Measurements from ENCODE around the gene COL10A1.

The COL10A1 gene

GRCh38 chr6:116087437-116088027 is 38.4 kb downstream of the COL10A1 start:
- DNase-seq (ENCODE audit: low spot score) = no peak
- no peak for FAIRE-seq

- FAIRE-seq (no peak), DNase-seq (ENCODE audit: low spot score) (no peak)
Observed at GRCh38 chr6:116084284-116084683, 41.6 kb downstream of the COL10A1 start.

DNA sequence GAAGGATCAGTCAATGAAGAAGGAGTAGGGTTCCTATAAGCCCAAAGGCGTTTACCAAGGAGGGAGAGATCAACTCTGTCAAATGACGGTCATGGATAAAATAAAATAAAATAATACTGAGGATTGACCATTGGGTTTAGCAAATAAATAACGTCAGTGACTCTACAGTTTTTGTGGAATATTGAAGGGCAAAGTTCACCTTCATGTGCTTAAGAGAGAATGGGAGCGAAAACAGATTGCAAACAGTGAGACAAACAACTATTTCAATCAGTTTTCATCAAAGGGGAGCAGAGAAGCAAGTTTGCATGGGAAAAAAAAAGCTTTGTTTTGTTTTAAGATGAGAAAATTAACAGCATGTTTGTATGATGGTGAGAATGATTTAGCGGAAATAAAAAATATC is 42.9 kb downstream of the COL10A1 start:
- DNase-seq (ENCODE audit: low spot score) (no peak), FAIRE-seq (no peak)

DNA sequence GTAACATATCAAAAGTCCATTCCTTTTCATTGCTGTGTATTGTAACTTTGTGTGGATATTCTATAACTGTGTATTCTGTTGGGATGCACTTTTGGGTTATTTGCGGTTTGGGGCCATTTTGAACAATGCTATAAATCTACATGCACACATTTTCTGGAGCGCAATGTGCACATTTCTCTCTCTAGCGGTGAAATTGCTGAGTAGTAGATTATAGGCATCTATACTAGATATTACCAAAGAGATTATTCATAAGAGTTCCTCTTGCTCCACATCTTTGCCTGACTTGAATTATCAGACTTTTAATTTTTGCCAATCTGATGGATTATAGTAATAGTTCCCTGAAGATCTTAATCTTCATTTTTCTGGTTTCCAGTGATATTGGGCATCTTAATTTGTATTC is 47.0 kb downstream of the COL10A1 start:
- no peak for DNase-seq (ENCODE audit: low spot score)

GRCh38 chr6:116078522-116078921 is 47.4 kb downstream of the COL10A1 start:
- DNase-seq (ENCODE audit: low spot score) (no peak), FAIRE-seq (no peak)

More for the DNA sequence above, 47.0 kb downstream of the COL10A1 start:
- FAIRE-seq = no peak

GRCh38 chr6:116074732-116075390 is 51.1 kb downstream of the COL10A1 start:
- DNase-seq (ENCODE audit: low spot score) (no peak), FAIRE-seq (no peak)

DNA sequence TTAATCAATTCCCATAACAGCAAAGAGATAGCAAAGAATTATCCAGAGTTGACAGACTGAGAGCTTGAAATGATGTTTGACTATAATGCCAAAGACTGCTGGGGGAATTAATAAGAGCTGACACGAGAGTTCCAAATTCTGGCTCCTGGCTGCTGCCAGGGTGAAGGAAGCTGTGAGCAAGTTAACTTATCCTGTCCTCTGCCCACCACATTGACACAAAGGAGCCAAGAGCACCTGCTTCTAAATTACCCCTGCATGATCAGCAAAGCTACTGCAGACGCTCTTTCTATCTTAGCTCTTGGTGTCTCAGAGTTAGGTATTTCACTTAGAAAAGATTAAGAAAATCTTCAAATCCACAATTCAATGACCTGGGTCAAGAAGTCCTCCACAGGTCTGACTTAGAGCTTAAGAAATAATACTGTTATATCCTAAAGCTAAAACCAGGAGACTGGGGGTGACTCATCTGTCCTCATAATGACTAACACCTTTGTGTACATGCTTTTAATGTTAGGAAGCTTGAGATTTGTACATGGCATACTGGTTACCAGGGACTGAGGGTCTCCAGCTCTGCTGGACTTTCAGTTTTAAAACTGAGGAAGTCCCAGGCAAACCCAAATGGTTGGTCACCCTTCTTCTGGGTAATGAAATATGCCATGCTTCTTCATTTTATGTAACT is 52.0 kb downstream of the COL10A1 start:
- no peak for FAIRE-seq
- peak; percentile 16 for DNase-seq (ENCODE audit: low spot score)

DNA sequence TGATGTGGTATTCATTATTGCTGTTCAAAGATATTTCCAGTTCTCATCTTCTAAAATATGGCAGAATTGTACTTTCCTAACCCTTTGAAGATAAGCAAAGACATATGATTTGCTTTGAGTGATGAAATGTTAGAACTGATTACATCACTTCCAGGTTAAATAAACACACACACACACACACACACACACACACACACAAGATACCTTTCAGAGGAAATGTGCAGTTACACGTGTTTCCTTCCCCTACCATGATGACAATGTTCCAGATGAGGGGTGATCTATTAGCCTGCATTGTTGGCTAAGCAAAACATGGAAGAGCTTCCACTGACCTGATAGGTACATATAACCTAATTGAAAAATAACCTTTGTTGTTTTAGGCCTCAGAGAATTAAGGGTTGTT is 53.6 kb downstream of the COL10A1 start:
- DNase-seq (ENCODE audit: low spot score) (no peak), FAIRE-seq (no peak)

DNA sequence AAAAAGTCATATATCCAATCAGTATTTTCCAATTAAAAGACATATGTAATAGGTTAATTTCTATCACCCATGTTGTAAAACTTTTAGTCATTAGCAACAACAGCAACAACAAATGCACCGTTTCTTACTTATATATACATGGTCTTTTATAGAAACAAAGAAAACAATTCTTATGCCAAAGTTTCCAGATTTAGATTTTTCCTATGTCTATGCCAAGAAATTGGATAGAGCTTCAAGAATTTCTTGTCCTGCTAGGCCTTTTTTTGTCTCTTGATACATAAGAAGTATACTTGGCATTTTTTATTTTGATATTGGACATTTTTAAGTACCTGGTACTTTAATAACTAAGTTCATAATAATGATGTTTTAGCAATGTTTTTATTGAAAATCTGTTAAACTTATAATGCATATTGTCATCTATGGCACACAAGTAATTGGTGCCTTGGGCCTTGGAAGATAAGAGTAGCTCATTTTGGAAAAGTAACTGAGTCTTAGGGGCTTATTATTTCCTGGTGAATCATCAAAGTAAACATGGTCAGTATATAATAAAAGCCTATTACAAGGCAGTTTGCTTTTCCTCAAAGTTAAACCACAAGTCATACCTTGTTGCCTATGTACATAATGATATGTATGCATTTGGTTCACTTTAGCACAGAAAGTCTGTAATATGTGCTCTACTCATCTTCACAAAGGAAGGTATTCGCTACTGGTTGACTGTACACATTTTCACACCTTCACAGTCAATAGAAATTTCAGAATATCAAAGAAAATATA is 55.1 kb downstream of the COL10A1 start:
- FAIRE-seq = no peak
- no peak for DNase-seq (ENCODE audit: low spot score)

GRCh38 chr6:116070101-116070500 is 55.8 kb downstream of the COL10A1 start:
- no peak for DNase-seq (ENCODE audit: low spot score)
- no peak for FAIRE-seq

Measured in urothelium cell line (cell line).